GM21390 (cell line): Measurements from ENCODE around the gene ZNF442.
"Not testable (repeated sequence)": the region's sequence is repeated elsewhere in the genome, so short reads cannot be mapped to it uniquely, and the experiment has no call there.

ENCODE experiments used
- ATAC-seq: cut with Tn5 transposase; IDR thresholded peaks from one replicate; pipeline ENCODE4 v1.9.1; 2021; ENCODE audit not compliant: unreplicated experiment

Gene ZNF442

GRCh38 chr19:12365236-12366162, at the start of gene ZNF442:
Gene ZNF442, minus strand, starts transcription at chr19:12365683. Its CDS starts 2,052 bp downstream, at chr19:12363631.
- peak; percentile 88 for ATAC-seq

- no peak for ATAC-seq
Observed at GRCh38 chr19:12411893-12412292, 46.4 kb upstream of the ZNF442 start.

GRCh38 chr19:12400633-12401502, 35.4 kb upstream of the ZNF442 start, which contains the start of gene ZNF799:
Gene ZNF799, minus strand, starts transcription at chr19:12401271. Its CDS starts 201 bp downstream, at chr19:12401070.
- ATAC-seq: peak; percentile 80

- ATAC-seq: peak; percentile 38
Observed at GRCh38 chr19:12399901-12400632, 34.6 kb upstream of the ZNF442 start.

GRCh38 chr19:12391148-12391547, 25.7 kb upstream of the ZNF442 start:
- not testable (repeated sequence) for ATAC-seq

- not testable (repeated sequence) for ATAC-seq
Observed at GRCh38 chr19:12386365-12386764, 20.9 kb upstream of the ZNF442 start.

GRCh38 chr19:12380444-12380737, 14.9 kb upstream of the ZNF442 start:
- ATAC-seq: no peak

- no peak for ATAC-seq
Observed at GRCh38 chr19:12379732-12380443, 14.4 kb upstream of the ZNF442 start.

GRCh38 chr19:12374026-12374425, 8.5 kb upstream of the ZNF442 start:
- no peak for ATAC-seq

- no peak for ATAC-seq
Observed at GRCh38 chr19:12364391-12365235, 870 bp downstream of the ZNF442 start.

- not testable (repeated sequence) for ATAC-seq
Observed at GRCh38 chr19:12362236-12362635, 3.2 kb downstream of the ZNF442 start.

GRCh38 chr19:12353375-12353774, 12.1 kb downstream of the ZNF442 start:
- ATAC-seq: no peak

- ATAC-seq: no peak
Observed at GRCh38 chr19:12350890-12351197, 14.6 kb downstream of the ZNF442 start.

GRCh38 chr19:12350185-12350889, 15.1 kb downstream of the ZNF442 start:
- no peak for ATAC-seq

- ATAC-seq: no peak
Observed at GRCh38 chr19:12346896-12347295, 18.6 kb downstream of the ZNF442 start.

GRCh38 chr19:12345197-12345596, 20.3 kb downstream of the ZNF442 start:
- ATAC-seq: no peak

GRCh38 chr19:12333162-12334159, 32.0 kb downstream of the ZNF442 start, which contains the start of gene ZNF563:
Gene ZNF563, minus strand, starts transcription at chr19:12333633. Its CDS starts 151 bp downstream, at chr19:12333482.
- peak; percentile 82 for ATAC-seq
